HL-60 (cell line): ENCODE data around the gene FAM184A.

Experiments used
- DNase-seq, 2 experiments: peaks; one replicate each; pipeline ENCODE4 v3.0.0-alpha.2; 2010 to 2020; ENCODE audit warnings: low read depth in 1 of 2, low spot score in 1 of 2
- H3K27ac ChIP-seq: fragments of 250-450 bp; sonication (Bioruptor Pico); replicated peaks from 2 replicates; pipeline ENCODE4 v1.5.1; 2020; ENCODE audit warnings: mild to moderate bottlenecking, moderate library complexity
- H3K27me3 ChIP-seq: fragments of 250-450 bp; sonication (Bioruptor Pico); 2 replicates; pipeline ENCODE4 v1.5.1; 2021; ENCODE audit warnings: mild to moderate bottlenecking, moderate library complexity; ENCODE audit not compliant: insufficient read depth, poor library complexity, severe bottlenecking
- H3K4me3 ChIP-seq: replicated peaks from 2 replicates; pipeline ENCODE4 v1.5.1; 2011; ENCODE audit warnings: mild to moderate bottlenecking, control low read depth, low read length; ENCODE audit not compliant: insufficient read depth
- GABPA ChIP-seq: IDR thresholded peaks from 2 replicates; pipeline ENCODE4 v1.6.1; 2012; ENCODE audit warnings: low read depth
- POLR2AphosphoS5 ChIP-seq: IDR thresholded peaks from 2 replicates; pipeline ENCODE4 v1.6.1; 2012; ENCODE audit warnings: low read depth
- SPI1 ChIP-seq: IDR thresholded peaks from 2 replicates; pipeline ENCODE4 v1.6.1; 2012; ENCODE audit warnings: low read depth, mild to moderate bottlenecking, borderline replicate concordance
- TF ChIP-seq, protein P1 (sequence below): IDR thresholded peaks from 2 replicates; pipeline ENCODE4 v1.6.1; 2012; ENCODE audit warnings: low read depth; ENCODE audit not compliant: insufficient replicate concordance
- TF ChIP-seq, protein P2 (sequence below): IDR thresholded peaks from one replicate; pipeline ENCODE4 v1.5.1; 2011; ENCODE audit warnings: low read length, control low read depth, inconsistent platforms; ENCODE audit not compliant: insufficient read depth

Gene FAM184A

GRCh38 chr6:118921084-118921483, 157.4 kb downstream of the FAM184A start:
- Histone ChIP-seq H3K4me3 (no peak overlapping the region), H3K27me3 (no peaks in the 10 kb centered on the region), H3K27ac (no peak overlapping the region)
- TF ChIP-seq, protein P1, sequence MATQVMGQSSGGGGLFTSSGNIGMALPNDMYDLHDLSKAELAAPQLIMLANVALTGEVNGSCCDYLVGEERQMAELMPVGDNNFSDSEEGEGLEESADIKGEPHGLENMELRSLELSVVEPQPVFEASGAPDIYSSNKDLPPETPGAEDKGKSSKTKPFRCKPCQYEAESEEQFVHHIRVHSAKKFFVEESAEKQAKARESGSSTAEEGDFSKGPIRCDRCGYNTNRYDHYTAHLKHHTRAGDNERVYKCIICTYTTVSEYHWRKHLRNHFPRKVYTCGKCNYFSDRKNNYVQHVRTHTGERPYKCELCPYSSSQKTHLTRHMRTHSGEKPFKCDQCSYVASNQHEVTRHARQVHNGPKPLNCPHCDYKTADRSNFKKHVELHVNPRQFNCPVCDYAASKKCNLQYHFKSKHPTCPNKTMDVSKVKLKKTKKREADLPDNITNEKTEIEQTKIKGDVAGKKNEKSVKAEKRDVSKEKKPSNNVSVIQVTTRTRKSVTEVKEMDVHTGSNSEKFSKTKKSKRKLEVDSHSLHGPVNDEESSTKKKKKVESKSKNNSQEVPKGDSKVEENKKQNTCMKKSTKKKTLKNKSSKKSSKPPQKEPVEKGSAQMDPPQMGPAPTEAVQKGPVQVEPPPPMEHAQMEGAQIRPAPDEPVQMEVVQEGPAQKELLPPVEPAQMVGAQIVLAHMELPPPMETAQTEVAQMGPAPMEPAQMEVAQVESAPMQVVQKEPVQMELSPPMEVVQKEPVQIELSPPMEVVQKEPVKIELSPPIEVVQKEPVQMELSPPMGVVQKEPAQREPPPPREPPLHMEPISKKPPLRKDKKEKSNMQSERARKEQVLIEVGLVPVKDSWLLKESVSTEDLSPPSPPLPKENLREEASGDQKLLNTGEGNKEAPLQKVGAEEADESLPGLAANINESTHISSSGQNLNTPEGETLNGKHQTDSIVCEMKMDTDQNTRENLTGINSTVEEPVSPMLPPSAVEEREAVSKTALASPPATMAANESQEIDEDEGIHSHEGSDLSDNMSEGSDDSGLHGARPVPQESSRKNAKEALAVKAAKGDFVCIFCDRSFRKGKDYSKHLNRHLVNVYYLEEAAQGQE: no peak
- TF ChIP-seq, protein P2, sequence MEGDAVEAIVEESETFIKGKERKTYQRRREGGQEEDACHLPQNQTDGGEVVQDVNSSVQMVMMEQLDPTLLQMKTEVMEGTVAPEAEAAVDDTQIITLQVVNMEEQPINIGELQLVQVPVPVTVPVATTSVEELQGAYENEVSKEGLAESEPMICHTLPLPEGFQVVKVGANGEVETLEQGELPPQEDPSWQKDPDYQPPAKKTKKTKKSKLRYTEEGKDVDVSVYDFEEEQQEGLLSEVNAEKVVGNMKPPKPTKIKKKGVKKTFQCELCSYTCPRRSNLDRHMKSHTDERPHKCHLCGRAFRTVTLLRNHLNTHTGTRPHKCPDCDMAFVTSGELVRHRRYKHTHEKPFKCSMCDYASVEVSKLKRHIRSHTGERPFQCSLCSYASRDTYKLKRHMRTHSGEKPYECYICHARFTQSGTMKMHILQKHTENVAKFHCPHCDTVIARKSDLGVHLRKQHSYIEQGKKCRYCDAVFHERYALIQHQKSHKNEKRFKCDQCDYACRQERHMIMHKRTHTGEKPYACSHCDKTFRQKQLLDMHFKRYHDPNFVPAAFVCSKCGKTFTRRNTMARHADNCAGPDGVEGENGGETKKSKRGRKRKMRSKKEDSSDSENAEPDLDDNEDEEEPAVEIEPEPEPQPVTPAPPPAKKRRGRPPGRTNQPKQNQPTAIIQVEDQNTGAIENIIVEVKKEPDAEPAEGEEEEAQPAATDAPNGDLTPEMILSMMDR: no peak
- TF ChIP-seq SPI1: no peak
- no peak for DNase-seq

DNA sequence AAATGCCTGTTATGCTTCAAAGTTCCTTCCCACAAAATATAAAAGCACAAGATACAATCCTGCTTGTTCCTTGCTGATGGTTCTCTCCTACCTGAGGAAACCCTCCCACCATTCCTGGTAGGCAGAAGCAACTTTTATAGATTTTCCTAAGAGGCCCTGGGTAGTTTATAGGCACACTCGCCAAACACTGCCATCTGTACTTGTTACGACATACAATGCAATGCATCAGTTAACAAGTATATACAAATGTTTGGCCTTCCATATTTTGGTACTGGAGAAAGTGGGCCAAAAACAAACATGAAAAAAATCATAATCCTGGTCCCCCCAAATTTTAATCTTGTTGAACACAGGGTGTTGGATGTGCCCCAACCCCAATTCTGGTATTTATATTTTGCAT, 160.1 kb downstream of the FAM184A start:
- no peak for DNase-seq

GRCh38 chr6:118917546-118918328, 160.7 kb downstream of the FAM184A start:
- TF ChIP-seq GABPA (no peak), POLR2AphosphoS5 (no peak), SPI1 (no peak)
- TF ChIP-seq, protein P2: no peak
- TF ChIP-seq, protein P1: no peak
- no peak for DNase-seq
- no peaks in the 10 kb centered on the region for H3K27me3 ChIP-seq
- no peak overlapping the region for H3K27ac ChIP-seq
- no peak overlapping the region for H3K4me3 ChIP-seq

More for the DNA sequence above, 160.1 kb downstream of the FAM184A start:
- TF ChIP-seq SPI1 (no peak), GABPA (no peak)
- Histone ChIP-seq H3K27me3 (no peaks in the 10 kb centered on the region), H3K4me3 (no peak overlapping the region), H3K27ac (no peak overlapping the region)

DNA sequence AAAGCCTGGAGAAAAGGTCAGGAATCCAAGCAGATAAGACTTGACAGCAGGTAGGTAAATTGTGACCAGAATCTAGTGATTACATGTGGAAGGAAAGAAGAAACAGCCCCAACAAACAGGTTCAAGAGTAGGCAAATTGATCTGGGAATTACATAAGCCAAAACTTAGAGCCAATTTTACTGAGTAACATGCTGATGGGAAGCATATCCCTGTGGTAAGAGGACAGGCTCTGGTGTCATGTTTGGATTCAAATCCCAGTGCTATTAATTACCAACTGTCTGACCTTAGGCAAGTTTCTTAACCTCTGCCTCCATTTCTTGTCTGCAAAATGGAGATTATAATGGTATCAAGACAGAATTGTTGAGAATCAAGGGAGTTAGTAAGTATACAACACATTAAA, 163.9 kb downstream of the FAM184A start:
- no peak for DNase-seq
- no peak for TF ChIP-seq SPI1
- TF ChIP-seq, protein P2: no peak
- TF ChIP-seq GABPA: no peak
- TF ChIP-seq, protein P1: no peak
- no peak for TF ChIP-seq POLR2AphosphoS5
- no peaks in the 10 kb centered on the region for H3K27me3 ChIP-seq
- H3K4me3 ChIP-seq: no peak overlapping the region
- no peak overlapping the region for H3K27ac ChIP-seq
